Liver (tissue), 9 donors: ENCODE results near the gene PCDHGC5. TPM values are rescaled to one million over a fixed set of nuclear protein-coding genes. Genes with fewer than 3 reads are reported as not detected.

Experiments used
- DNase-seq: peaks from one replicate; pipeline ENCODE4 v3.0.0-alpha.2; 2017; ENCODE audit warnings: low spot score
- H3K27ac ChIP-seq, 2 donors: one replicate each; pipeline ENCODE4 v1.7.0; 2013; ENCODE audit warnings: inconsistent platforms in 2 of 2, low read length in 2 of 2, control low read depth in 1 of 2, low read depth in 1 of 2, mild to moderate bottlenecking in 1 of 2
- H3K27me3 ChIP-seq, 4 donors: one replicate each; pipeline versions ENCODE4 v1.6.1 to v1.7.0; 2013; ENCODE audit warnings: low read length in 3 of 4, inconsistent platforms in 1 of 4, mild to moderate bottlenecking in 1 of 4, moderate library complexity in 1 of 4; ENCODE audit not compliant: control insufficient read depth in 4 of 4, insufficient read depth in 4 of 4
- H3K36me3 ChIP-seq, 4 donors: one replicate each; pipeline versions ENCODE4 v1.6.1 to v1.7.0; 2013; ENCODE audit warnings: low read length in 3 of 4, mild to moderate bottlenecking in 3 of 4, low read depth in 1 of 4, moderate library complexity in 1 of 4; ENCODE audit not compliant: control insufficient read depth in 4 of 4, insufficient read depth in 3 of 4
- H3K4me1 ChIP-seq, 4 donors: one replicate each; pipeline versions ENCODE4 v1.6.1 to v1.7.0; 2013; ENCODE audit warnings: low read length in 3 of 4, mild to moderate bottlenecking in 3 of 4, moderate library complexity in 1 of 4; ENCODE audit not compliant: control insufficient read depth in 4 of 4, insufficient read depth in 4 of 4
- H3K4me3 ChIP-seq, 3 donors: one replicate each; pipeline versions ENCODE4 v1.6.1 to v1.7.0; 2013; ENCODE audit warnings: low read length in 3 of 3, control low read depth in 1 of 3, low read depth in 1 of 3, mild to moderate bottlenecking in 1 of 3
- H3K9ac ChIP-seq, 2 donors: one replicate each; pipeline ENCODE4 v1.7.0; 2013; ENCODE audit warnings: low read length in 2 of 2, mild to moderate bottlenecking in 2 of 2, moderate library complexity in 2 of 2, control low read depth in 1 of 2, low read depth in 1 of 2
- H3K9me3 ChIP-seq, 4 donors: one replicate each; pipeline versions ENCODE4 v1.6.1 to v1.7.0; 2013; ENCODE audit warnings: low read length in 3 of 4; ENCODE audit not compliant: control insufficient read depth in 4 of 4
- CTCF ChIP-seq: fragments of 150-350 bp; IDR thresholded peaks from 2 replicates; pipeline ENCODE4 v1.5.1; 2017; ENCODE audit warnings: improper control_type of control experiment, low read depth, low read length; ENCODE audit not compliant: missing input control
- EGR1 ChIP-seq, 2 donors: IDR thresholded peaks; 2 replicates each; pipeline ENCODE4 v1.6.1; 2016 to 2018; ENCODE audit warnings: antibody characterized with exemption in 2 of 2, low read depth in 2 of 2
- FOXA1 ChIP-seq: IDR thresholded peaks from 2 replicates; pipeline ENCODE4 v1.6.1; 2016; ENCODE audit warnings: antibody characterized with exemption
- FOXA2 ChIP-seq: IDR thresholded peaks from 2 replicates; pipeline ENCODE4 v1.6.1; 2016; ENCODE audit warnings: antibody characterized with exemption
- HNF4A ChIP-seq, 2 donors: conservative IDR thresholded peaks; 2 replicates each; pipeline ENCODE4 v1.6.1; 2016; ENCODE audit warnings: antibody characterized with exemption in 2 of 2, mild to moderate bottlenecking in 2 of 2
- HNF4G ChIP-seq: IDR thresholded peaks from 2 replicates; pipeline ENCODE4 v1.6.1; 2016; ENCODE audit warnings: antibody characterized with exemption
- NR2F2 ChIP-seq: IDR thresholded peaks from 2 replicates; pipeline ENCODE4 v1.6.1; 2016; ENCODE audit warnings: antibody characterized with exemption
- RAD21 ChIP-seq, 2 donors: IDR thresholded peaks; 2 replicates each; pipeline ENCODE4 v1.6.1; 2016; ENCODE audit warnings: antibody characterized with exemption in 2 of 2, mild to moderate bottlenecking in 2 of 2
- REST ChIP-seq: IDR thresholded peaks from 2 replicates; pipeline ENCODE4 v1.6.1; 2016; ENCODE audit warnings: antibody characterized with exemption, mild to moderate bottlenecking
- RXRA ChIP-seq, 2 donors: IDR thresholded peaks; 2 replicates each; pipeline ENCODE4 v1.6.1; 2017 to 2018; ENCODE audit warnings: antibody characterized with exemption in 2 of 2, mild to moderate bottlenecking in 1 of 2
- SP1 ChIP-seq: IDR thresholded peaks from 2 replicates; pipeline ENCODE4 v1.6.1; 2018; ENCODE audit warnings: antibody characterized with exemption, mild to moderate bottlenecking
- YY1 ChIP-seq: IDR thresholded peaks from 2 replicates; pipeline ENCODE4 v1.6.1; 2016; ENCODE audit warnings: antibody characterized with exemption, mild to moderate bottlenecking
- WGBS: extraction: QIAGEN DNeasy Blood & Tissue Kit; methylation state at CpG from one replicate; pipeline ENCODE4 v1.1.7; 2013; 5-methylcytosine and 5-hydroxymethylcytosine counted together
- polyA plus RNA-seq, 2 donors: library from polyadenylated mRNA; stranded (reverse) in 1 of 2; unstranded in 1 of 2; fragments of 200-250 nt in 1 of 2; fragments of >200 nt in 1 of 2; fragmentation: Nextera tagmentation in 1 of 2; extraction: Ambion mirVana in 1 of 2; gene quantifications; one replicate each; pipeline versions ENCODE4 v1.2.1 to v1.2.3, GENCODE V29; 2013 to 2015
- total RNA-seq, 2 donors: library from RNA; depleted of rRNA; stranded (reverse); fragments of >200 nt; gene quantifications; one replicate each; pipeline ENCODE4 v1.2.3, GENCODE V29; 2014
- TF ChIP-seq, protein P1 (sequence below): IDR thresholded peaks from 2 replicates; pipeline ENCODE4 v1.6.1; 2016; ENCODE audit warnings: antibody characterized with exemption
- donor health status: healthy.
- donor health status: healthy.
- donor health status: healthy.
- donor health status: healthy.
- donor health status: healthy.

Gene PCDHGC5
- total and polyA plus RNA-seq, 4 donors, result 0.02 to 1.1 (median 0.19) TPM; not detected in 1

DNA sequence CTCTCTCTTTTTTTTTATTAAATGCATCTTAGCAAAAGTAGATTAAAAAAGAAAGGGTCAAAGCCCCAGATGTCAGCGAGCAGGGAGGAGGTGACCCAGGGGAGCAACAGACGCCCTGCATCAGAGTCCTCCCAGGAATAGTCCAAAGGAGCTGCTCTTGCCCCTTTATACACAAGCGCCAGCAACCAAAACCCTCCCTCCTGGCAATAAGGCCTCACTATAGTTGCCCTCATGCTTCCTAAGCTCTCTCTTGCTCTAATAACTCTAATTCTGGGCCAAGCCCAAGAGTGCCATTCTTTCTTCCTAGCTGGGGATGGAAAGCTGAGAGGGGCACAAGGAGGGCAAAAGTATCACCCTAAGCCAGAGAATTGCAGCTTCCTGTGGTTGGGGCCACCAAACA lies 26.3 kb downstream of the PCDHGC5 start:
- peaks cover 17 to 46% (median 38%) of the 10 kb centered on the region in 4 donors for H3K36me3 ChIP-seq
- no peak overlapping the region for H3K9ac ChIP-seq
- no peaks in the 10 kb centered on the region for H3K9me3 ChIP-seq
- H3K27me3 ChIP-seq, result no peaks in the 10 kb centered on the region
- H3K27ac ChIP-seq, result peak overlapping the region; percentile 4 to 58
- DNase-seq, result no peak
- peaks cover 4 to 20% (median 7%) of the 10 kb centered on the region in 4 donors for H3K4me1 ChIP-seq
- no peak overlapping the region for H3K4me3 ChIP-seq
- TF ChIP-seq FOXA1 (no peak), HNF4A (conservative IDR thresholded peaks at IDR 0.05) (peak in 1 of 2 donors; percentile 7), NR2F2 (no peak), RXRA (IDR thresholded peaks at IDR 0.05) (peak in 1 of 2 donors; percentile 15)
- WGBS, result 89% methylated on average over 3 of the region's 3 CpGs

- Histone ChIP-seq H3K9me3 (no peaks in the 10 kb centered on the region), H3K36me3 (peaks cover 17 to 45% (median 40%) of the 10 kb centered on the region in 4 donors), H3K4me3 (no peak overlapping the region), H3K9ac (no peak overlapping the region), H3K27ac (peak overlapping the region in 1 of 2 donors; percentile 31), H3K27me3 (no peaks in the 10 kb centered on the region), H3K4me1 (peaks cover 4 to 20% (median 7%) of the 10 kb centered on the region in 4 donors)
- 90% methylated on average over 4 of the region's 4 CpGs for WGBS
- TF ChIP-seq SP1, result no peak
- no peak for TF ChIP-seq NR2F2
- TF ChIP-seq, protein P1, sequence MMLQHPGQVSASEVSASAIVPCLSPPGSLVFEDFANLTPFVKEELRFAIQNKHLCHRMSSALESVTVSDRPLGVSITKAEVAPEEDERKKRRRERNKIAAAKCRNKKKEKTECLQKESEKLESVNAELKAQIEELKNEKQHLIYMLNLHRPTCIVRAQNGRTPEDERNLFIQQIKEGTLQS, result no peak
- no peak for TF ChIP-seq CTCF
- TF ChIP-seq RAD21 (IDR thresholded peaks at IDR 0.05), result no peak
- TF ChIP-seq FOXA2, result no peak
- no peak for DNase-seq
These were observed 27.2 kb downstream of the PCDHGC5 start for GRCh38 chr5:141515946-141516671.

- no peak overlapping the region for H3K4me3 ChIP-seq
- no peaks in the 10 kb centered on the region for H3K27me3 ChIP-seq
- TF ChIP-seq RXRA (IDR thresholded peaks at IDR 0.05), result no peak
- TF ChIP-seq EGR1 (IDR thresholded peaks at IDR 0.05; ENCODE audit: low read depth in 2 of 2), result no peak
- TF ChIP-seq CTCF, result no peak
- TF ChIP-seq NR2F2, result no peak
- no peak for TF ChIP-seq REST
- no peak for TF ChIP-seq FOXA1
- TF ChIP-seq HNF4G, result no peak
- TF ChIP-seq RAD21 (IDR thresholded peaks at IDR 0.05), result no peak
- no peak for TF ChIP-seq YY1
- no peaks in the 10 kb centered on the region for H3K9me3 ChIP-seq
- peak overlapping the region in 1 of 2 donors; percentile 31 for H3K27ac ChIP-seq
- H3K4me1 ChIP-seq, result peaks cover 4 to 20% (median 7%) of the 10 kb centered on the region in 4 donors
- DNase-seq, result no peak
- no peak overlapping the region for H3K9ac ChIP-seq
- WGBS, result 83% methylated on average over 8 of the region's 8 CpGs
- peaks cover 17 to 49% (median 40%) of the 10 kb centered on the region in 4 donors for H3K36me3 ChIP-seq
These were observed 27.8 kb downstream of the PCDHGC5 start for GRCh38 chr5:141516672-141517025.
